NCI-H774 (cell line): ENCODE results near the gene SMIM5.

Experiments
- DNase-seq: peaks from one replicate; lab custom pipeline; 2025; lab: John Stamatoyannopoulos, UW

The SMIM5 gene

GRCh38 chr17:75666959-75667790, 33.9 kb downstream of the SMIM5 start, which contains the start of the genes RECQL5 and SAP30BP:
Gene RECQL5 (minus strand): TSS chr17:75667154. CDS start chr17:75666557, 597 bp downstream.
Gene SAP30BP (plus strand): TSS chr17:75667338. CDS start chr17:75667373, 35 bp downstream.
- DNase-seq: peak; percentile 100

- no peak for DNase-seq
Measured at GRCh38 chr17:75667825-75668224, 34.6 kb downstream of the SMIM5 start.

GRCh38 chr17:75668489-75668888, 35.3 kb downstream of the SMIM5 start:
- DNase-seq: no peak

GRCh38 chr17:75670868-75671267, 37.6 kb downstream of the SMIM5 start:
- no peak for DNase-seq

GRCh38 chr17:75672011-75672410, 38.8 kb downstream of the SMIM5 start:
- DNase-seq: no peak

- no peak for DNase-seq
Measured at GRCh38 chr17:75673487-75673886, 40.3 kb downstream of the SMIM5 start.

- no peak for DNase-seq
Measured at GRCh38 chr17:75676461-75676860, 43.2 kb downstream of the SMIM5 start.

- no peak for DNase-seq
Measured at GRCh38 chr17:75679706-75680211, 46.5 kb downstream of the SMIM5 start.

- no peak for DNase-seq
Measured at GRCh38 chr17:75680431-75680830, 47.2 kb downstream of the SMIM5 start.

- no peak for DNase-seq
Measured at GRCh38 chr17:75681289-75681688, 48.1 kb downstream of the SMIM5 start.

- no peak for DNase-seq
Measured at GRCh38 chr17:75683583-75683982, 50.3 kb downstream of the SMIM5 start.

- DNase-seq: no peak
Measured at GRCh38 chr17:75684249-75684648, 51.0 kb downstream of the SMIM5 start.

GRCh38 chr17:75684924-75685323, 51.7 kb downstream of the SMIM5 start:
- DNase-seq: no peak

- DNase-seq: no peak
Measured at GRCh38 chr17:75685499-75685898, 52.3 kb downstream of the SMIM5 start.

GRCh38 chr17:75688209-75688825, 55.1 kb downstream of the SMIM5 start:
- no peak for DNase-seq

- DNase-seq: no peak
Measured at GRCh38 chr17:75689441-75689873, 56.2 kb downstream of the SMIM5 start.
